CD14-positive monocyte (primary cell): ENCODE data around the gene TEAD4. TPM values are rescaled to one million over a fixed set of nuclear protein-coding genes. Genes with fewer than 3 reads are reported as not detected.
A peak's percentile ranks its signal among the peaks of the same experiment; 100 is the strongest.

Experiments used
- DNase-seq, 3 donors: peaks; one replicate each; pipeline ENCODE4 v3.0.0-alpha.2; 2011 to 2022
- H2AFZ ChIP-seq: 2 replicates; pipeline ENCODE4 v1.6.0; 2012; ENCODE audit warnings: mild to moderate bottlenecking, low read depth, low read length, inconsistent platforms; ENCODE audit not compliant: insufficient read depth, poor library complexity, severe bottlenecking
- H3K27ac ChIP-seq, 2 donors: 1 replicate in 1 of 2; 2 replicates in 1 of 2; pipeline ENCODE4 v1.5.1; 2012 to 2013; ENCODE audit warnings: low read length in 2 of 2, control low read depth in 1 of 2, inconsistent platforms in 1 of 2, low read depth in 1 of 2, mild to moderate bottlenecking in 1 of 2
- H3K27me3 ChIP-seq, 2 donors: one replicate each; pipeline versions ENCODE4 v1.6.0 to v1.6.1; 2011 to 2013; ENCODE audit warnings: low read length in 2 of 2; ENCODE audit not compliant: control insufficient read depth in 2 of 2, insufficient read depth in 2 of 2
- H3K36me3 ChIP-seq, 2 donors: replicated peaks in 1 of 2; 1 replicate in 1 of 2; 2 replicates in 1 of 2; pipeline versions ENCODE4 v1.5.1 to v1.6.1; 2012 to 2013; ENCODE audit warnings: low read length in 2 of 2, control low read depth in 1 of 2, inconsistent platforms in 1 of 2, mild to moderate bottlenecking in 1 of 2; ENCODE audit not compliant: insufficient read depth in 2 of 2, control insufficient read depth in 1 of 2
- H3K4me1 ChIP-seq, 2 donors: 1 replicate in 1 of 2; 2 replicates in 1 of 2; pipeline versions ENCODE4 v1.5.1 to v1.6.1; 2012 to 2013; ENCODE audit warnings: low read length in 2 of 2, control low read depth in 1 of 2, inconsistent platforms in 1 of 2, mild to moderate bottlenecking in 1 of 2, moderate library complexity in 1 of 2; ENCODE audit not compliant: insufficient read depth in 2 of 2, control insufficient read depth in 1 of 2
- H3K4me2 ChIP-seq: replicated peaks from 2 replicates; pipeline ENCODE3; 2012; ENCODE audit warnings: low read length, moderate library complexity, mild to moderate bottlenecking; ENCODE audit not compliant: poor library complexity, severe bottlenecking; ENCODE audit errors: extremely low read depth
- H3K4me3 ChIP-seq, 3 experiments: fragments of 200-600 bp in 1 of 3; sonication (generic) in 1 of 3; replicated peaks in 1 of 3; 1 replicate in 2 of 3; 2 replicates in 1 of 3; pipeline ENCODE4 v1.5.1; 2011 to 2013; ENCODE audit warnings: low read length in 3 of 3, mild to moderate bottlenecking in 3 of 3, control low read depth in 2 of 3, low read depth in 2 of 3, inconsistent platforms in 1 of 3, moderate library complexity in 1 of 3
- H3K79me2 ChIP-seq: 2 replicates; pipeline ENCODE4 v1.6.0; 2012; ENCODE audit warnings: mild to moderate bottlenecking, control low read depth, inconsistent platforms, low read length, moderate library complexity; ENCODE audit not compliant: insufficient read depth
- H3K9ac ChIP-seq: 2 replicates; pipeline ENCODE4 v1.6.0; 2017; ENCODE audit warnings: low read length, mild to moderate bottlenecking; ENCODE audit not compliant: insufficient read depth, poor library complexity, severe bottlenecking
- H3K9me3 ChIP-seq, 2 donors: replicated peaks in 1 of 2; 1 replicate in 1 of 2; 2 replicates in 1 of 2; pipeline versions ENCODE4 v1.5.1 to v1.6.1; 2012 to 2013; ENCODE audit warnings: low read length in 2 of 2, control low read depth in 1 of 2; ENCODE audit not compliant: control insufficient read depth in 1 of 2, insufficient read depth in 1 of 2
- H4K20me1 ChIP-seq: 2 replicates; pipeline ENCODE4 v1.6.0; 2012; ENCODE audit warnings: mild to moderate bottlenecking, low read length, control low read depth, moderate library complexity; ENCODE audit not compliant: insufficient read depth
- H3K27ac Mint-ChIP-seq, 7 donors: one replicate each; pipeline ENCODE4 v1.8.0; 2020; ENCODE audit warnings: mild to moderate bottlenecking in 7 of 7, mixed read lengths in 7 of 7, moderate library complexity in 6 of 7, inconsistent platforms in 2 of 7
- H3K27me3 Mint-ChIP-seq, 3 donors: one replicate each; pipeline ENCODE4 v1.8.0; 2021 to 2022; ENCODE audit warnings: low read depth in 3 of 3, mild to moderate bottlenecking in 3 of 3, mixed read lengths in 3 of 3, moderate library complexity in 3 of 3, inconsistent platforms in 1 of 3
- H3K36me3 Mint-ChIP-seq, 2 donors: one replicate each; pipeline ENCODE4 v1.8.0; 2020; ENCODE audit warnings: mixed read lengths in 2 of 2, inconsistent platforms in 1 of 2, mild to moderate bottlenecking in 1 of 2
- H3K4me1 Mint-ChIP-seq: one replicate; pipeline ENCODE4 v1.8.0; 2020; ENCODE audit warnings: mild to moderate bottlenecking, mixed read lengths
- H3K4me3 Mint-ChIP-seq, 2 donors: one replicate each; pipeline ENCODE4 v1.8.0; 2020; ENCODE audit warnings: mild to moderate bottlenecking in 2 of 2, mixed read lengths in 2 of 2, moderate library complexity in 1 of 2
- H3K9me3 Mint-ChIP-seq, 7 donors: one replicate each; pipeline ENCODE4 v1.8.0; 2020 to 2022; ENCODE audit warnings: mixed read lengths in 7 of 7, mild to moderate bottlenecking in 6 of 7, moderate library complexity in 6 of 7, inconsistent platforms in 2 of 7
- CTCF ChIP-seq: fragments of 200-600 bp; IDR thresholded peaks from one replicate; pipeline ENCODE4 v1.8.0; 2022; ENCODE audit warnings: antibody characterized with exemption, mild to moderate bottlenecking
- WGBS: methylation state at CpG from one replicate; pipeline ENCODE4 v1.1.5; 2013; ENCODE audit warnings: missing lambda C conversion rate; ENCODE audit not compliant: insufficient coverage; 5-methylcytosine and 5-hydroxymethylcytosine counted together
- intact Hi-C, 2 donors: fragments of 100-400 bp; cut with micrococcal nuclease; formaldehyde crosslinking; loops; one replicate each; pipeline versions ENCODE4 v1.15.0 to v1.15.1; 2023
- polyA plus RNA-seq, 3 donors: library from polyadenylated mRNA; depleted of rRNA in 1 of 3; unstranded in 2 of 3; stranded (reverse) in 1 of 3; fragments of 300-500 nt in 2 of 3; fragments of >200 nt in 1 of 3; fragmentation: Illumina TruSeq in 2 of 3; gene quantifications; 1 replicate in 2 of 3; 2 replicates in 1 of 3; pipeline ENCODE4 v1.2.3, GENCODE V29; 2012 to 2021

Gene TEAD4
- polyA plus RNA-seq, 3 donors, result not detected

- H3K36me3 Mint-ChIP-seq, result no peaks in the 10 kb centered on the region
- Histone ChIP-seq H4K20me1 (no peaks in the 10 kb centered on the region), H3K79me2 (no peaks in the 10 kb centered on the region), H3K9ac (no peak overlapping the region), H3K27me3 (no peaks in the 10 kb centered on the region), H2AFZ (no peak overlapping the region), H3K4me2 (no peak overlapping the region), H3K9me3 (no peaks in the 10 kb centered on the region), H3K27ac (no peak overlapping the region), H3K36me3 (no peaks in the 10 kb centered on the region), H3K4me1 (no peaks in the 10 kb centered on the region), H3K4me3 (no peak overlapping the region)
- 96% methylated on average over 5 of the region's 5 CpGs for WGBS
- no peaks in the 10 kb centered on the region for H3K4me1 Mint-ChIP-seq
- intact Hi-C loops, result no loop called here
- DNase-seq, result no peak
- H3K9me3 Mint-ChIP-seq, result no peaks in the 10 kb centered on the region
- peak overlapping the region in 1 of 7 donors; percentile 13 for H3K27ac Mint-ChIP-seq
- TF ChIP-seq CTCF, result no peak
- H3K4me3 Mint-ChIP-seq, result no peak overlapping the region
- peaks cover 0 to 4% (median 4%) of the 10 kb centered on the region in 3 donors for H3K27me3 Mint-ChIP-seq
These were observed 43.4 kb downstream of the TEAD4 start for GRCh38 chr12:3002646-3003045.

- Histone ChIP-seq H3K27me3 (no peaks in the 10 kb centered on the region), H4K20me1 (no peaks in the 10 kb centered on the region), H3K9ac (no peak overlapping the region), H3K27ac (no peak overlapping the region), H3K9me3 (no peaks in the 10 kb centered on the region), H3K4me3 (no peak overlapping the region), H3K4me2 (no peak overlapping the region), H3K4me1 (no peaks in the 10 kb centered on the region), H3K79me2 (no peaks in the 10 kb centered on the region), H2AFZ (no peak overlapping the region), H3K36me3 (no peaks in the 10 kb centered on the region)
- WGBS, result 95% methylated on average over 6 of the region's 15 CpGs
- no peak overlapping the region for H3K4me3 Mint-ChIP-seq
- intact Hi-C loops, result no loop called here
- no peak overlapping the region for H3K27ac Mint-ChIP-seq
- DNase-seq, result no peak
- no peaks in the 10 kb centered on the region for H3K36me3 Mint-ChIP-seq
- TF ChIP-seq CTCF, result no peak
- no peaks in the 10 kb centered on the region for H3K4me1 Mint-ChIP-seq
- peaks cover 0 to 4% (median 4%) of the 10 kb centered on the region in 3 donors for H3K27me3 Mint-ChIP-seq
- H3K9me3 Mint-ChIP-seq, result no peaks in the 10 kb centered on the region
These were observed 44.3 kb downstream of the TEAD4 start for GRCh38 chr12:3003357-3003992.
